ENCODE measurements around the gene RAB44. TPM values are rescaled to one million over a fixed set of nuclear protein-coding genes. Genes with fewer than 3 reads are reported as not detected.
A peak's percentile ranks its signal among the peaks of the same experiment; 100 is the strongest.

RAB44 gene
- total RNA-seq, 1 donor from 2014 or later, result 0.95 TPM

GRCh38 chr6:36731622-36732310 lies 34.1 kb downstream of the RAB44 start:
- Histone ChIP-seq H3K27me3 (ENCODE audit: low read depth) (no peaks in the 10 kb centered on the region), H3K4me3 (no peak overlapping the region), H3K9me3 (no peaks in the 10 kb centered on the region), H3K36me3 (no peaks in the 10 kb centered on the region), H3K27ac (no peak overlapping the region), H3K4me1 (peaks cover 21% of the 10 kb centered on the region)
- DNase-seq (no peak), ATAC-seq (no peak)
- intact Hi-C loops (cut with DNase I), result no loop called here
- TF ChIP-seq CTCF (IDR thresholded peaks at IDR 0.05), result no peak

GRCh38 chr6:36733300-36733699 lies 35.7 kb downstream of the RAB44 start:
- intact Hi-C loops (cut with DNase I), result no loop called here
- DNase-seq (no peak), ATAC-seq (no peak)
- Histone ChIP-seq H3K4me1 (peaks cover 21% of the 10 kb centered on the region), H3K9me3 (no peaks in the 10 kb centered on the region), H3K27ac (no peak overlapping the region), H3K27me3 (ENCODE audit: low read depth) (no peaks in the 10 kb centered on the region), H3K4me3 (no peak overlapping the region), H3K36me3 (no peaks in the 10 kb centered on the region)
- no peak for TF ChIP-seq CTCF (IDR thresholded peaks at IDR 0.05)

GRCh38 chr6:36734486-36735060 lies 36.9 kb downstream of the RAB44 start:
- DNase-seq, result no peak
- peak overlapping the region; percentile 74 for H3K27ac ChIP-seq
- no peak for ATAC-seq
- H3K4me3 ChIP-seq, result peak overlapping the region; percentile 33
- intact Hi-C loops (cut with DNase I), result no loop called here
- H3K9me3 ChIP-seq, result no peaks in the 10 kb centered on the region
- no peaks in the 10 kb centered on the region for H3K36me3 ChIP-seq
- H3K4me1 ChIP-seq, result peaks cover 21% of the 10 kb centered on the region
- no peak for TF ChIP-seq CTCF (IDR thresholded peaks at IDR 0.05)
- H3K27me3 ChIP-seq (ENCODE audit: low read depth), result no peaks in the 10 kb centered on the region

- no peaks in the 10 kb centered on the region for H3K9me3 ChIP-seq
- H3K4me3 ChIP-seq, result peak overlapping the region; percentile 33
- no peaks in the 10 kb centered on the region for H3K27me3 ChIP-seq (ENCODE audit: low read depth)
- TF ChIP-seq CTCF (IDR thresholded peaks at IDR 0.05), result no peak
- peaks cover 21% of the 10 kb centered on the region for H3K4me1 ChIP-seq
- H3K36me3 ChIP-seq, result no peaks in the 10 kb centered on the region
- ATAC-seq (peak; percentile 81 to 86), DNase-seq (peak; percentile 71)
- H3K27ac ChIP-seq, result peak overlapping the region; percentile 74
- intact Hi-C loops (cut with DNase I), result no loop called here
These were observed 37.8 kb downstream of the RAB44 start for GRCh38 chr6:36735110-36736071.

- no peak for DNase-seq
These were observed 39.6 kb downstream of the RAB44 start for GRCh38 chr6:36737043-36737785.

More at GRCh38 chr6:36737043-36737785, 39.6 kb downstream of the RAB44 start:
- TF ChIP-seq CTCF (IDR thresholded peaks at IDR 0.05), result no peak
- ATAC-seq, result no peak
- Histone ChIP-seq H3K4me1 (peaks cover 21% of the 10 kb centered on the region), H3K4me3 (no peak overlapping the region), H3K27ac (no peak overlapping the region), H3K27me3 (ENCODE audit: low read depth) (no peaks in the 10 kb centered on the region), H3K36me3 (no peaks in the 10 kb centered on the region), H3K9me3 (no peaks in the 10 kb centered on the region)
- intact Hi-C loops (cut with DNase I), result no loop called here

Data from lower lobe of right lung (tissue), 2 donors.